HG03354 (cell line): ENCODE results near the gene HOXD9.

Source experiments
- ATAC-seq: cut with Tn5 transposase; IDR thresholded peaks from one replicate; pipeline ENCODE4 v1.9.1; 2021; ENCODE audit warnings: mild to moderate bottlenecking; ENCODE audit not compliant: unreplicated experiment, poor library complexity, severe bottlenecking

Gene HOXD9

GRCh38 chr2:176147800-176148496 is 25.4 kb downstream of the HOXD9 start:
- no peak for ATAC-seq

DNA sequence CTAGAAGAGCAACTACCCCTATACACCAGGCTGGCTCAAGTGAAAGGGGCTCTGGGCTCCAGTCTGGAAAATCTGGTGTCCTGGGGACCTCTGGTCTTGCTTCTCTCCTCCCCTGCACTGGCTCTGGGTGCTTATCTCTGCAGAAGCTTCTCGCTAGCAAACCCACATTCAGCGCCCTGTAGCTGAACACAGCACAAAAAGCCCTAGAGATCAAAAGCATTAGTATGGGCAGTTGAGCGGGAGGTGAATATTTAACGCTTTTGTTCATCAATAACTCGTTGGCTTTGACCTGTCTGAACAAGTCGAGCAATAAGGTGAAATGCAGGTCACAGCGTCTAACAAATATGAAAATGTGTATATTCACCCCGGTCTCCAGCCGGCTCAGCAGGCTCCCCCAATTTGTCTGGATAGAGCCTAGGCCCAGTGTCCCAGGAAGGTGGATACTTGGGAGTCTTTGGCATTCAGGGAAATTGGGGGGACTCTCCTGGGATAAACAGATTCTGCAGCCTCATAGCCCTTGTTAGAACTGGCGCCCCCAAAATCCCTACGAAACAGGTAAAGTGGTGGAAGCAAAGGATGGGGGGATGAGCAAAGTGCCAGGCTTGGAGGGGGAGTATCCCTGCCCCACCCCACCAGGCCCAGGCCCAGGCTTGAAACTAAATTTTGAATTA is 26.4 kb downstream of the HOXD9 start:
- ATAC-seq, result no peak

- ATAC-seq, result no peak
Observed at GRCh38 chr2:176149481-176149938, 27.0 kb downstream of the HOXD9 start.

DNA sequence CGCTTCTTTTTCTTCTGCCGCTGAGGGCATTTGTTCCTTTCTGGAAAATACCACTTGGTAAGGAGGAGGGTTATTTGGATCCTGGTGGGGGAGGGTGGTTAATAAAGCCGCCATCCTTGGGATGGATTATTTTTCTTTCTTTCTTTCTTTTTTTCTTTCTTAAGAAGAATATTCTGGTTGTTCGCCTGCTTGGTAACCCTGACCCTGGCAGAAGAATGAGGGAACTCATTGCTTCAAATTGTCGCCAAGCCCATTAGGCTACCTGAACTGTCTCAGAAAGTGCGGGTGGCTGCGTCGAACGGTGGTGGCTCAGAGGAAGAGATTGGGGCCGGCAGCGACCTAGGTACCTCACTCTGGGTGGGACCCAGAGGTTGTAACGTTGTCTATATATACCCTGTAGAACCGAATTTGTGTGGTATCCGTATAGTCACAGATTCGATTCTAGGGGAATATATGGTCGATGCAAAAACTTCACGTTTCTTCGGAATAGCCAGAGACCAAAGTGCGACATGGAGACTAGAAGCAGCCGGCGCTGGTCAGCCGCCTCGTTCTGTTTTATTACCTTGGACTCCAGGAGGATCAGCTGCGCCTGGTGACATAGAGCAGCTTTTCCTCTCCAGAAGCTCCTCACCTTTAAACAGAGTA is 27.5 kb downstream of the HOXD9 start:
- ATAC-seq, result no peak

- no peak for ATAC-seq
Observed at GRCh38 chr2:176150584-176151441, 28.3 kb downstream of the HOXD9 start.

GRCh38 chr2:176151442-176152287 is 29.1 kb downstream of the HOXD9 start, which contains the start of gene HOXD4:
TSS of gene HOXD4 (plus strand) at chr2:176151550. CDS start at chr2:176151634, 84 bp downstream.
- ATAC-seq, result no peak

- no peak for ATAC-seq
Observed at GRCh38 chr2:176152350-176153181, 30.0 kb downstream of the HOXD9 start.

GRCh38 chr2:176154576-176155252 is 32.2 kb downstream of the HOXD9 start:
- no peak for ATAC-seq

DNA sequence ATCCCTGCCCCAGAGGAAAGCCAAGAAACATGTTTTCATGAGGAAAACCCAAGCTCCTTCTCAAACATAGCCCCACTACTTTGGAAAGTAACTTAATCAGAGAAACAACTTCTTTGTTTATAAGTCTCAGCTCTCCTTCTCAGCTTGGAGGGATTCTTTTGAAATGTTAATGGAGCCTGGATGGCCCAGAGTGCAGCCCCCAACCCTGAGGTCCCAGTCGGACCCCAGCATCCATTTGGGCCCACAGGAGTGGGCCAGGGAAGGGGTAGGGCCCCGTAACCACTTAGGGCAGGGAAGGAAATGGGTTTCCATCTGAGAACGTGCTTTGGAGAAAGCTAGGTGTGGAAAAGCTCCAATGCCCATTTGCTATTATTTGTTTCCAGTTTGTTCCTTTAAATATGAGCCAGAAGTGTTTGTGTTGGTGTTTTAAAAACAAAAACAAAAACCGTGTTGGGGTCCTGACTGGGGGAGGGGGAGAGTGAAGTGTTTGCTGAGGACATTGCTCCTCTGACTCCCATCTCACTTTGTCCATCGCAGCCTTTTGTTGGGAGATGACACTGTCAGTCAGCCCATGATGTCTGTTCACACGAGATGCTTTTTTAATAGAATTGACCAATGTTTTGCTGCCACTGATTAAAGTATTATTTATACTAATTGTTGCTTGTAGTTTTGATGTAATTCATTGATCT is 33.0 kb downstream of the HOXD9 start:
- ATAC-seq, result no peak

- no peak for ATAC-seq
Observed at GRCh38 chr2:176156301-176156806, 33.8 kb downstream of the HOXD9 start.

DNA sequence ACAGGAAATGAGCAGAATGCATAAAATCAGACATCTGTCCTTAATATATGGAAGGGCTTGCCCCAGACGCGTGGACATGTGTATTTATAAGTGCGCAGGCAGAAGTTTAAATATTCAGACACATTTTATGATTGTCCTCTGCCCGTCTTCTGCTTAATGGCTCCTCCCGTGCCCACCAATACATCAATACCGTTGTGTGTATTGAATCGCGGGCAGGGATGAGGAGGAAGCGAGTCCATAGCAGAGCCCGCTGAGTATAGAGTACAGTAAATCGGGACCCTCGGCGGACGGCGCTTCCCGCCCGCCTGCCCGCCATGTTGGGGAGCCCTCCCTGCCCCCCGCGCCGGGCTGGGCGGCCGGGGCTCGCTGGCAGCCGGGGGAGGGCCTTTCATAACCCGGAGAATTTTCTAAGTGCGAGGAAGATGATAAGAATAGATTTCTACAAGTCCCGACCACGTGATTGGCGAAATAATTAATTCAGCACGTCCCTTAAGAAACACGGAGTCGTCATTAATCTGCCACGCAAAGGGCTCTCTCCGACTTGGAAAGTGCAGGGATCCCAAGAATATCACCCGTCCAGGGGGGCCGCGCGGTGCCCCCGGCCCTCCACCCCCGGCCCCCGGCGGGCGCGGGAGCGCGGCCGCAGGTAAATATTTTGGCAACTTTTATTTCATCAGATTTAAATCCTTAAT is 34.4 kb downstream of the HOXD9 start, which contains the start of gene HOXD3:
TSS of gene HOXD3 (plus strand) at position 501 of the 692 bp plus-strand sequence. CDS start 11,808 bp downstream, outside the sequence.
- ATAC-seq, result no peak

DNA sequence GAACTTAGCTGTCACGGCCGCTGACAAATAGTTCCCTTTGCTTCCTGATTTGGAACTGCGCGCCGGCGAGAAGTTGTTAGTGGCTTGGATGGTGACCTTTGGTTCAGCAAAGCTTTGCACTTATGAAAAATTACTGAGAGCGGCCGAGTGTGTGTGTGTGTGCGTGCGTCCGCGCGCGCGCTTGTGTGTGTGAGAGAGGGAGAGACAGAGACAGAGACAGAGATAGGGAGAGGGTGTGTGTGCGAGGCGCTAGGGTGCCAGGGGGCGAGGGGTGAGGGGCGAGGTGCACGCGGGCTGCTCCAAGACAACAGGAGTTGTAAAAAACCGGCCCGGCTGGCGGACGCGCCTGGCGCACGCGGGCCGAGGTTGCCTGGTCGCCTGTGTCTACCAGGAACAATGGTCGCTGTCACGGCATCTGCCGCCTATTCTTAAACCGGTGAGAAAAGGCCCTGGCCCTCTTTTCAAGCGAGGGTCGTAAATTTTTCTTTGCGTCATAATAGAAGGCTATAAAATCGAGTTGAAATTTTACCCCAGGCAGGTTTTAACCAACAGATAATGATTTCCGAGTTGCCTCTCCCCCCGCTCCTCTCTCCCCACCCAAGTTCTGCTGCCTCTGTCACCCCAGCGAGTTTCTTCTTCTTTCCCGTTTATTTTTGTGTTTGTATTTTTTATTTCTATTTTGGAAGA is 35.1 kb downstream of the HOXD9 start:
- no peak for ATAC-seq

DNA sequence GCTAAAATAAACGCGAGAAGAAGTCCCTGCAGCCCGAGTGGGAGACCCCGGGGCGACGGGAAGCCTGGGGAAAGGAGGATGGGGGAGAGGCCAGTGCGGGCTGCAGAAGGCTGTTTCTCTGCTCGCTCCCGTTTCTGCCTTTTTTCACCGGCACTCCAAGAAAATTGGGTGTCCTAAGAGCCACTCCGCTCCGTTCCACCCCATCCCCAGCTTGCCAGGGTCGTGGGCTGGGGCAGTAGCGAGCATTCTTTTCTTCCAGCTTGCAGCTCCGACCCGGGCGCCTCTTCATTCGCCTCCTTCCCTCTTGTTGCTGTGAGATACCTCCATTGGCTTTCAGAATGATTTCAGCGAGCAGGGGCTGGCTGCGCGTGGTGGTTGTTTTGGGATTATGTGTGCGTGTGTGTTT is 35.7 kb downstream of the HOXD9 start:
- ATAC-seq, result no peak

DNA sequence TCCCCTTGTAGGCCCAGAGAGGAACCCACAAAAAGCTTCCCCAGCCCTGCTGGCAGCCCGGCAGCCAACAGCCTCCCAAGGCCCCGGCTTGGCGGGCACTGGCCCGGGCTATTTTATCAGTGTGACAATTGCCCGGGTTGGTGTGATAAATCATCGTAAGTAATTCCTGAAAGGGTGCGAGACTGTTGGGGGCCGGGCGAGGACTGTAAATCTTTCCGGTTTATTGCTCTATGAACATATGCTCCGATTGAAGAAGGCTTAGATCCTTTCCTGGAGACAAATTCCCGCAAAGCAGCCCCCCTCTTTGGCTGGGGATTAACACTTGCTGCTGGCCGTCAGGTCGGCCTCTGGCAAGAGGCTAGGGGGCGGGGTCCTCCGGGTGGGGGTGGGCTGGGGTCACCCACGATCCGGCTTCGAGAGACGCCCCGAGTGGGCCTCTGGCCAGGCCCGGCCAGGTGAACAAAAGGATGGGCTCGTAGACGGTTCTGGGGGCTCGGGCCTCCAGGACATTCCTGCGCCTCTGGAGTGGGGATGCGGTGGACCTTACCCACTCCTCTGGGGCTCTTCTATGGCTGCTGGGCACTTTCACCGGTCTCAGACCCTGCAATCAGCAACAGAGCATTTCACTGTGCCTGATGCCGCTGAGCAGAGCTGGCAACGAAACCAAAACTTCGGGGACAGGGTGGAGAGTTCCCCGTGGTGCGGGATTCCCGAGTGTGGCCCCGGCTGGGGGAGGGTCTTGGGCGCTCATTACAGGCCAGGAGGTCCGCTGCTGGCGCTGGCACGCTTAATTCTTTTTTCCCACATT is 36.5 kb downstream of the HOXD9 start:
- ATAC-seq, result no peak
